ENCODE measurements around the gene ZNF614. TPM values are rescaled to one million over a fixed set of nuclear protein-coding genes. Genes with fewer than 3 reads are reported as not detected.
A peak's percentile ranks its signal among the peaks of the same experiment; 100 is the strongest.
"Not testable (repeated sequence)": the region's sequence is repeated elsewhere in the genome, so short reads cannot be mapped to it uniquely, and the experiment has no call there.

Gene ZNF614
- total RNA-seq, 1 donor, result 9.4 TPM

GRCh38 chr19:52065399-52065798, 37.2 kb upstream of the ZNF614 start:
- no peak for DNase-seq (ENCODE audit: insufficient read length, low spot score, missing footprints)
- Histone ChIP-seq H3K4me3 (ENCODE audit: insufficient read depth, low read length) (no peak overlapping the region), H3K36me3 (ENCODE audit: insufficient read depth, low read length) (peaks cover 72% of the 10 kb centered on the region), H3K9me3 (ENCODE audit: low read depth, low read length) (peaks cover 60% of the 10 kb centered on the region), H3K27ac (ENCODE audit: low read depth, low read length) (no peak overlapping the region), H3K27me3 (ENCODE audit: insufficient read depth, low read length) (no peaks in the 10 kb centered on the region), H3K4me1 (ENCODE audit: insufficient read depth, low read length) (no peaks in the 10 kb centered on the region), H2AFZ (ENCODE audit: low read length) (no peak overlapping the region), H4K20me1 (ENCODE audit: insufficient read depth, low read length) (no peaks in the 10 kb centered on the region), H3K79me2 (ENCODE audit: insufficient read depth, low read length) (peaks cover 24% of the 10 kb centered on the region), H3K4me2 (ENCODE audit: insufficient read depth, low read length) (no peak overlapping the region)
- TF ChIP-seq CTCF (IDR thresholded peaks at IDR 0.05; ENCODE audit: extremely low read depth, low read depth, low read length), result no peak

GRCh38 chr19:52056480-52056879, 28.3 kb upstream of the ZNF614 start:
- not testable (repeated sequence) for H3K4me1 ChIP-seq (ENCODE audit: insufficient read depth, low read length); H3K27ac ChIP-seq (ENCODE audit: low read depth, low read length); DNase-seq (ENCODE audit: insufficient read length, low spot score, missing footprints); H3K4me2 ChIP-seq (ENCODE audit: insufficient read depth, low read length); H3K27me3 ChIP-seq (ENCODE audit: insufficient read depth, low read length); H4K20me1 ChIP-seq (ENCODE audit: insufficient read depth, low read length); H3K9me3 ChIP-seq (ENCODE audit: low read depth, low read length); H2AFZ ChIP-seq (ENCODE audit: low read length); H3K36me3 ChIP-seq (ENCODE audit: insufficient read depth, low read length); H3K4me3 ChIP-seq (ENCODE audit: insufficient read depth, low read length); H3K79me2 ChIP-seq (ENCODE audit: insufficient read depth, low read length)

- H3K27ac ChIP-seq (ENCODE audit: low read depth, low read length), result not testable (repeated sequence)
Observed at GRCh38 chr19:52051736-52052135, 23.6 kb upstream of the ZNF614 start.

GRCh38 chr19:52048555-52049501, 20.6 kb upstream of the ZNF614 start, which contains the start of gene ZNF432:
TSS of gene ZNF432 (minus strand) at chr19:52048838. CDS start at chr19:52046868, 1,970 bp downstream.
- Histone ChIP-seq H3K9me3 (ENCODE audit: low read depth, low read length) (no peaks in the 10 kb centered on the region), H3K27ac (ENCODE audit: low read depth, low read length) (peak within 1 kb of the TSS; percentile 96), H2AFZ (ENCODE audit: low read length) (peak within 1 kb of the TSS; percentile 98), H3K4me3 (ENCODE audit: insufficient read depth, low read length) (peak within 1 kb of the TSS; percentile 79), H3K79me2 (ENCODE audit: insufficient read depth, low read length) (peaks cover 13% of the 10 kb centered on the region), H3K27me3 (ENCODE audit: insufficient read depth, low read length) (no peaks in the 10 kb centered on the region), H3K4me1 (ENCODE audit: insufficient read depth, low read length) (peaks cover 4% of the 10 kb centered on the region), H3K4me2 (ENCODE audit: insufficient read depth, low read length) (peak within 1 kb of the TSS; percentile 95), H4K20me1 (ENCODE audit: insufficient read depth, low read length) (no peaks in the 10 kb centered on the region), H3K36me3 (ENCODE audit: insufficient read depth, low read length) (peaks cover 27% of the 10 kb centered on the region)
- peak; percentile 89 for DNase-seq (ENCODE audit: insufficient read length, low spot score, missing footprints)
- no peak for TF ChIP-seq CTCF (IDR thresholded peaks at IDR 0.05; ENCODE audit: extremely low read depth, low read depth, low read length)

More at GRCh38 chr19:52051736-52052135, 23.6 kb upstream of the ZNF614 start:
- H2AFZ ChIP-seq (ENCODE audit: low read length); H3K27me3 ChIP-seq (ENCODE audit: insufficient read depth, low read length); H3K79me2 ChIP-seq (ENCODE audit: insufficient read depth, low read length); H3K4me3 ChIP-seq (ENCODE audit: insufficient read depth, low read length); H3K36me3 ChIP-seq (ENCODE audit: insufficient read depth, low read length); H3K4me2 ChIP-seq (ENCODE audit: insufficient read depth, low read length); H3K9me3 ChIP-seq (ENCODE audit: low read depth, low read length); H3K4me1 ChIP-seq (ENCODE audit: insufficient read depth, low read length); DNase-seq (ENCODE audit: insufficient read length, low spot score, missing footprints); H4K20me1 ChIP-seq (ENCODE audit: insufficient read depth, low read length): not testable (repeated sequence)

GRCh38 chr19:52039169-52039568, 11.0 kb upstream of the ZNF614 start:
- Histone ChIP-seq H3K4me1 (ENCODE audit: insufficient read depth, low read length) (no peaks in the 10 kb centered on the region), H4K20me1 (ENCODE audit: insufficient read depth, low read length) (no peaks in the 10 kb centered on the region), H2AFZ (ENCODE audit: low read length) (no peak overlapping the region), H3K27ac (ENCODE audit: low read depth, low read length) (no peak overlapping the region), H3K4me2 (ENCODE audit: insufficient read depth, low read length) (no peak overlapping the region), H3K27me3 (ENCODE audit: insufficient read depth, low read length) (no peaks in the 10 kb centered on the region), H3K4me3 (ENCODE audit: insufficient read depth, low read length) (no peak overlapping the region), H3K36me3 (ENCODE audit: insufficient read depth, low read length) (peaks cover 89% of the 10 kb centered on the region), H3K9me3 (ENCODE audit: low read depth, low read length) (peaks cover 20% of the 10 kb centered on the region), H3K79me2 (ENCODE audit: insufficient read depth, low read length) (no peaks in the 10 kb centered on the region)
- no peak for TF ChIP-seq CTCF (IDR thresholded peaks at IDR 0.05; ENCODE audit: extremely low read depth, low read depth, low read length)
- DNase-seq (ENCODE audit: insufficient read length, low spot score, missing footprints), result no peak

Measured in osteoblast (primary cell).